SU-DHL-6 (cell line): ENCODE measurements around the gene OSBPL5.

ENCODE experiments used
- H2AFZ ChIP-seq: fragments of 200-600 bp; sonication (generic); 2 replicates; pipeline ENCODE4 v1.6.1; 2014; ENCODE audit warnings: low read depth, mild to moderate bottlenecking, moderate library complexity, mixed read lengths, antibody characterized with exemption, low read length; ENCODE audit not compliant: severe bottlenecking
- H3F3A ChIP-seq: fragments of 200-600 bp; shearing (Covaris generic); 2 replicates; pipeline ENCODE4 v1.6.0; 2016; ENCODE audit warnings: antibody characterized with exemption, mild to moderate bottlenecking; ENCODE audit not compliant: insufficient read depth
- H3K27ac ChIP-seq: fragments of 200-600 bp; sonication (generic); 2 replicates; pipeline ENCODE4 v1.5.1; 2016; ENCODE audit warnings: low read depth, mild to moderate bottlenecking, low read length, moderate library complexity, mixed read lengths
- H3K27me3 ChIP-seq: fragments of 200-600 bp; sonication (generic), shearing (Covaris generic); 2 replicates; pipeline ENCODE4 v1.6.0; 2014; ENCODE audit warnings: mild to moderate bottlenecking, low read length
- H3K36me3 ChIP-seq: fragments of 200-600 bp; sonication (generic); 2 replicates; pipeline ENCODE4 v1.6.1; 2014; ENCODE audit warnings: mild to moderate bottlenecking, low read length, mixed read lengths
- H3K4me2 ChIP-seq: fragments of 300-600, 200-600 bp; shearing (Covaris generic), sonication (generic); 2 replicates; pipeline ENCODE4 v1.6.0; 2014; ENCODE audit warnings: low read length, low read depth, mild to moderate bottlenecking; ENCODE audit not compliant: poor library complexity, severe bottlenecking
- H3K4me3 ChIP-seq: fragments of 200-600 bp; sonication (generic); 2 replicates; pipeline ENCODE4 v1.5.1; 2014; ENCODE audit warnings: antibody characterized with exemption, low read length, mild to moderate bottlenecking, mixed read lengths; ENCODE audit not compliant: insufficient read depth, poor library complexity, severe bottlenecking
- H3K79me2 ChIP-seq: fragments of 200-600 bp; sonication (generic); 2 replicates; pipeline ENCODE4 v1.6.1; 2014; ENCODE audit warnings: mild to moderate bottlenecking, low read length, moderate library complexity; ENCODE audit not compliant: insufficient read depth
- H3K9ac ChIP-seq: fragments of 200-600 bp; sonication (generic); 2 replicates; pipeline ENCODE4 v1.7.0; 2014; ENCODE audit warnings: mild to moderate bottlenecking, low read length
- H3K9me2 ChIP-seq: fragments of 200-600 bp; sonication (generic); replicated peaks from 2 replicates; pipeline ENCODE4 v1.6.1; 2014; ENCODE audit warnings: low read length; ENCODE audit not compliant: insufficient read depth
- H3K9me3 ChIP-seq: fragments of 200-600 bp; sonication (generic); 2 replicates; pipeline ENCODE4 v1.6.1; 2014; ENCODE audit warnings: low read length, mixed read lengths; ENCODE audit not compliant: insufficient read depth
- H4K20me1 ChIP-seq: fragments of 200-600 bp; sonication (generic); 2 replicates; pipeline ENCODE4 v1.6.1; 2014; ENCODE audit warnings: low read depth, mild to moderate bottlenecking, antibody characterized with exemption, low read length, moderate library complexity, mixed read lengths
- CTCF ChIP-seq: fragments of 200-600 bp; sonication (generic); IDR thresholded peaks from one replicate; pipeline ENCODE4 v1.5.1; 2017; ENCODE audit warnings: antibody characterized with exemption, mild to moderate bottlenecking, low read length, moderate library complexity; ENCODE audit not compliant: insufficient read depth, poor library complexity, severe bottlenecking
- EZH2phosphoT487 ChIP-seq: fragments of 200-600 bp; sonication (generic), shearing (Covaris generic); conservative IDR thresholded peaks from 2 replicates; pipeline ENCODE4 v1.6.1; 2018; ENCODE audit warnings: mild to moderate bottlenecking, antibody characterized with exemption, low read length, moderate library complexity, mixed read lengths

The OSBPL5 gene

DNA sequence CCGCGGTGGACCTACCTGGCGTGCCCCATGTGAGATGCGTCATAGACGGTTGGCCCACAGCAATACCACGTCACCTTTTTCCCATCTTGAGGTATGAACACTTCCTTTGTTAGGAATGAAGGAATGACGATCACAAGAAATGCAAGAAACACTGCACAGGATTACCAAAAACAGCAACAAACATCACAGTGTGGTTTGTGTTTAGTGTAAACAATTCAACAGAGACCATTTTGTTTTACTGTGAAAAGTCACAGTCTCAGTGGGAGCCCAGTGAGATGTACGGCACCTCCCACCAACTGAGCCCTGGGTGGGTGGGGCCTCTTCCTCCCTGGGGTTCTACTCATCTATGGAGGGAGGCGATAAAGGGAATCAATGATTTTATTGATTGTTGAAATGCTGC is 124.2 kb downstream of the OSBPL5 start:
- Histone ChIP-seq H3K4me3 (no peak overlapping the region), H3F3A (no peaks in the 10 kb centered on the region), H3K9me3 (no peaks in the 10 kb centered on the region), H2AFZ (no peak overlapping the region), H4K20me1 (no peaks in the 10 kb centered on the region), H3K9ac (no peak overlapping the region), H3K36me3 (peaks cover 5% of the 10 kb centered on the region), H3K4me2 (no peak overlapping the region), H3K27me3 (no peaks in the 10 kb centered on the region), H3K79me2 (peaks cover 19% of the 10 kb centered on the region; the same call in 1 of the 2 replicates), H3K27ac (no peak overlapping the region), H3K9me2 (no peaks in the 10 kb centered on the region)
- TF ChIP-seq CTCF (no peak), EZH2phosphoT487 (no peak)

DNA sequence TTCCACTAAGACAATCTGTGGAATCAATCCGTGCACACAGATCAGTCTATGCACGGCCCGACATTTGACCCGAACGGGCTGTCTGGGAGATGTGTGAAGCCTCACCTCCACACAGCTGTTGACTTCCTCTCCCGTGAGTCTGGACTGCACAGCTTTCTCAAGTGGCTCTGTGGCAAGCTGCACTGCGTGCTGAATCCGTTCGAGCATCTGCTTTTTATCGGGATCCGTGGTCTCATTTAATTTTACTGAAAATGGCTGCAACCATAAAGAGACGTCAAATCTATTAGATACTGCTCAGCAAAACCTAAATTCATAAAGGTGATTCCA is 127.2 kb downstream of the OSBPL5 start:
- Histone ChIP-seq H3F3A (no peaks in the 10 kb centered on the region), H2AFZ (no peak overlapping the region), H3K4me2 (no peak overlapping the region), H3K9ac (no peak overlapping the region), H3K4me3 (no peak overlapping the region), H4K20me1 (no peaks in the 10 kb centered on the region), H3K79me2 (no peaks in the 10 kb centered on the region), H3K9me2 (no peaks in the 10 kb centered on the region), H3K27me3 (no peaks in the 10 kb centered on the region), H3K36me3 (peaks cover 9% of the 10 kb centered on the region), H3K27ac (no peak overlapping the region), H3K9me3 (no peaks in the 10 kb centered on the region)
- no peak for TF ChIP-seq CTCF
- TF ChIP-seq EZH2phosphoT487, result no peak
